Fibroblast of lung (primary cell): ENCODE measurements around the gene SPOCK1. TPM values are rescaled to one million over a fixed set of nuclear protein-coding genes. Genes with fewer than 3 reads are reported as not detected.

Experiments used
- DNase-seq, 2 donors: peaks; one replicate each; pipeline versions ENCODE4 v3.0.0 to v3.0.0-alpha.2; 2010; ENCODE audit warnings: low read depth in 2 of 2
- H2AFZ ChIP-seq: 2 replicates; pipeline ENCODE4 v1.5.1; 2012; ENCODE audit warnings: low read length, control low read depth, inconsistent platforms
- H3K27ac ChIP-seq: 2 replicates; pipeline ENCODE4 v1.5.1; 2011; ENCODE audit warnings: low read length, control low read depth; ENCODE audit not compliant: insufficient read depth
- H3K27me3 ChIP-seq: 2 replicates; pipeline ENCODE4 v1.5.1; 2011; ENCODE audit warnings: mild to moderate bottlenecking, low read length; ENCODE audit not compliant: control insufficient read depth, insufficient read depth
- H3K36me3 ChIP-seq: 2 replicates; pipeline ENCODE4 v1.5.1; 2011; ENCODE audit warnings: low read length; ENCODE audit not compliant: control insufficient read depth, insufficient read depth
- H3K4me1 ChIP-seq: 2 replicates; pipeline ENCODE4 v1.5.1; 2011; ENCODE audit warnings: low read length; ENCODE audit not compliant: control insufficient read depth, insufficient read depth; ENCODE audit errors: extremely low read depth
- H3K4me2 ChIP-seq: 2 replicates; pipeline ENCODE4 v1.5.1; 2011; ENCODE audit warnings: low read length, control low read depth; ENCODE audit not compliant: insufficient read depth; ENCODE audit errors: extremely low read depth
- H3K4me3 ChIP-seq, 4 experiments: fragments of 200-600 bp in 1 of 4; sonication (generic) in 1 of 4; replicated peaks in 1 of 4; 2 replicates each; pipeline ENCODE4 v1.5.1; 2011 to 2016; ENCODE audit warnings: low read length in 4 of 4, low read depth in 3 of 4, mild to moderate bottlenecking in 3 of 4, control low read depth in 2 of 4, inconsistent platforms in 1 of 4, mixed read lengths in 1 of 4; ENCODE audit not compliant: insufficient read depth in 1 of 4; ENCODE audit errors: control extremely low read depth in 1 of 4
- H3K79me2 ChIP-seq: 2 replicates; pipeline ENCODE4 v1.5.1; 2012; ENCODE audit warnings: mild to moderate bottlenecking, low read length, inconsistent platforms; ENCODE audit not compliant: control insufficient read depth, insufficient read depth
- H3K9ac ChIP-seq: 2 replicates; pipeline ENCODE4 v1.5.1; 2011; ENCODE audit warnings: mild to moderate bottlenecking, low read length, control low read depth; ENCODE audit not compliant: insufficient read depth
- H3K9me3 ChIP-seq: 2 replicates; pipeline ENCODE4 v1.5.1; 2012; ENCODE audit warnings: low read depth, low read length; ENCODE audit not compliant: control insufficient read depth, insufficient read depth
- H4K20me1 ChIP-seq: 2 replicates; pipeline ENCODE4 v1.5.1; 2011; ENCODE audit warnings: low read length; ENCODE audit not compliant: control insufficient read depth, insufficient read depth; ENCODE audit errors: extremely low read depth
- EZH2 ChIP-seq: IDR thresholded peaks from 2 replicates; pipeline ENCODE4 v1.5.1; 2012; ENCODE audit warnings: low read length, control low read depth, mild to moderate bottlenecking; ENCODE audit errors: missing control alignments
- polyA plus RNA-seq, 2 donors: library from polyadenylated mRNA; depleted of rRNA in 1 of 2; stranded (reverse) in 1 of 2; unstranded in 1 of 2; fragments of >200 nt; gene quantifications; 2 replicates each; pipeline ENCODE4 v1.2.1, GENCODE V29; 2011 to 2012; ENCODE audit warnings: missing spikeins in 1 of 2
- total RNA-seq: library from RNA; depleted of rRNA; stranded (reverse); fragments of >200 nt; gene quantifications from 2 replicates; pipeline ENCODE4 v1.2.1, GENCODE V29; 2014
- TF ChIP-seq, protein P1 (sequence below), 2 donors: IDR thresholded peaks in 1 of 2; conservative IDR thresholded peaks in 1 of 2; 1 replicate in 1 of 2; 2 replicates in 1 of 2; pipeline ENCODE4 v1.5.1; 2011 to 2012; ENCODE audit warnings: low read length in 2 of 2, control low read depth in 1 of 2, inconsistent platforms in 1 of 2, low read depth in 1 of 2, mild to moderate bottlenecking in 1 of 2

The SPOCK1 gene
- total and polyA plus RNA-seq, 2 donors (not counting 1 experiment from before 2014, with no cell fraction given): 11.1 to 34.9 TPM

DNA sequence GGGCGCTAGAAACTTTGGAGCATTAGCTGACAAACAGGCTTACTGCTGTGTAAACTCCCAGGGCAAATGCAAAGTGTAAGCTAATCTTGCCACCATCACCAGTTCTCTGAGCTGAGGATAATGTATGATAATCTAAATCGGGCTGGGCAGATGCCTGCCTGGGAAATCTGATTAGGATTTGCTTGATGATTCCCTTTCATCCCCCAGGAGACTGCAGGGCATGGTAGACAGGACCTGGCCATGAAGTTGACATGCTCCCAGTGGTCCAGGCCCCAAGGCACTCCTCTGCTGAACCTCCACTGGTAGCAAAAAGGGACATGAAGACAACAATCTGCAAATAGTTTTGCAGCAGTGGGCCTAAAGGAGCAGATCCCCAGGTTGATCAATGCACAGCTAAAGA, 317.5 kb downstream of the SPOCK1 start:
- Histone ChIP-seq H3K9ac (no peak overlapping the region), H3K27me3 (no peaks in the 10 kb centered on the region), H3K9me3 (no peaks in the 10 kb centered on the region), H3K4me3 (no peak overlapping the region), H3K4me1 (no peaks in the 10 kb centered on the region), H4K20me1 (no peaks in the 10 kb centered on the region), H3K36me3 (no peaks in the 10 kb centered on the region), H2AFZ (no peak overlapping the region), H3K79me2 (no peaks in the 10 kb centered on the region), H3K27ac (no peak overlapping the region), H3K4me2 (no peak overlapping the region)
- no peak for DNase-seq
- TF ChIP-seq, protein P1, sequence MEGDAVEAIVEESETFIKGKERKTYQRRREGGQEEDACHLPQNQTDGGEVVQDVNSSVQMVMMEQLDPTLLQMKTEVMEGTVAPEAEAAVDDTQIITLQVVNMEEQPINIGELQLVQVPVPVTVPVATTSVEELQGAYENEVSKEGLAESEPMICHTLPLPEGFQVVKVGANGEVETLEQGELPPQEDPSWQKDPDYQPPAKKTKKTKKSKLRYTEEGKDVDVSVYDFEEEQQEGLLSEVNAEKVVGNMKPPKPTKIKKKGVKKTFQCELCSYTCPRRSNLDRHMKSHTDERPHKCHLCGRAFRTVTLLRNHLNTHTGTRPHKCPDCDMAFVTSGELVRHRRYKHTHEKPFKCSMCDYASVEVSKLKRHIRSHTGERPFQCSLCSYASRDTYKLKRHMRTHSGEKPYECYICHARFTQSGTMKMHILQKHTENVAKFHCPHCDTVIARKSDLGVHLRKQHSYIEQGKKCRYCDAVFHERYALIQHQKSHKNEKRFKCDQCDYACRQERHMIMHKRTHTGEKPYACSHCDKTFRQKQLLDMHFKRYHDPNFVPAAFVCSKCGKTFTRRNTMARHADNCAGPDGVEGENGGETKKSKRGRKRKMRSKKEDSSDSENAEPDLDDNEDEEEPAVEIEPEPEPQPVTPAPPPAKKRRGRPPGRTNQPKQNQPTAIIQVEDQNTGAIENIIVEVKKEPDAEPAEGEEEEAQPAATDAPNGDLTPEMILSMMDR (conservative IDR thresholded peaks at IDR 0.05 in 1 of 2, IDR thresholded peaks at IDR 0.05 in 1 of 2; ENCODE audit: low read depth in 1 of 2, low read length in 2 of 2): no peak
- no peak for TF ChIP-seq EZH2

DNA sequence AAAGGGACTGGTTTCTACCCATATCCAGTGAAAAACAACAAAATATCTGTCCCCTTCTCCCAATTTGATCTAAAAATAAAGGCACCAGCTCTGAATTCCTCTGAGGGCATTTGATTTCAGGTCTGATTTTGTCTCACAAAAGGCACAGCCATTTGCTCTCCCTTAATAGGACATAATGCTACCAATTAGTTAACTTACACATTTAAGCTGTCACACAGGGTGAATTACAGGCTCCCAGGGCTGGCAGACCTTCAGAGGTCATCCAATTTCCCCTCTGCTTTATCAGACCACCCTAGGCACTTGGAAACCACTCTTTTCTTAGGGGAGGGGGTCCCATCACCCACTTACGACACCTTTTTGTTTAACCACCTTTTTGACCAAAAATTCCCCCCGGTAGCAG, 319.9 kb downstream of the SPOCK1 start:
- Histone ChIP-seq H3K9me3 (no peaks in the 10 kb centered on the region), H3K9ac (no peak overlapping the region), H3K27me3 (no peaks in the 10 kb centered on the region), H3K36me3 (no peaks in the 10 kb centered on the region), H3K79me2 (no peaks in the 10 kb centered on the region), H3K4me1 (no peaks in the 10 kb centered on the region), H2AFZ (no peak overlapping the region), H3K4me3 (no peak overlapping the region), H3K27ac (no peak overlapping the region), H4K20me1 (no peaks in the 10 kb centered on the region), H3K4me2 (no peak overlapping the region)
- TF ChIP-seq, protein P1 (conservative IDR thresholded peaks at IDR 0.05 in 1 of 2, IDR thresholded peaks at IDR 0.05 in 1 of 2; ENCODE audit: low read depth in 1 of 2, low read length in 2 of 2): no peak
- no peak for TF ChIP-seq EZH2
- DNase-seq: no peak

GRCh38 chr5:137176609-137177008, 322.5 kb downstream of the SPOCK1 start:
- TF ChIP-seq, protein P1 (conservative IDR thresholded peaks at IDR 0.05 in 1 of 2, IDR thresholded peaks at IDR 0.05 in 1 of 2; ENCODE audit: low read depth in 1 of 2, low read length in 2 of 2): no peak
- TF ChIP-seq EZH2: no peak
- H3K79me2 ChIP-seq: no peaks in the 10 kb centered on the region

More at GRCh38 chr5:137176609-137177008, 322.5 kb downstream of the SPOCK1 start:
- H3K4me2 ChIP-seq: no peak overlapping the region
- no peaks in the 10 kb centered on the region for H3K4me1 ChIP-seq
- no peak for DNase-seq
- H3K27me3 ChIP-seq: no peaks in the 10 kb centered on the region
- H3K9ac ChIP-seq: no peak overlapping the region
- no peak overlapping the region for H3K27ac ChIP-seq
- no peak overlapping the region for H2AFZ ChIP-seq
- no peak overlapping the region for H3K4me3 ChIP-seq
- no peaks in the 10 kb centered on the region for H3K9me3 ChIP-seq
- H4K20me1 ChIP-seq: no peaks in the 10 kb centered on the region
- H3K36me3 ChIP-seq: no peaks in the 10 kb centered on the region
